SH-SY5Y (cell line): Measurements from ENCODE around the gene IL36G.

Source experiments
- GATA2 ChIP-seq: IDR thresholded peaks from 2 replicates; pipeline ENCODE4 v1.6.1; 2011; ENCODE audit warnings: mild to moderate bottlenecking, low read depth, low read length
- GATA3 ChIP-seq: IDR thresholded peaks from 2 replicates; pipeline ENCODE4 v1.6.1; 2011; ENCODE audit warnings: low read depth, mild to moderate bottlenecking, low read length, moderate library complexity

- TF ChIP-seq GATA3 (no peak), GATA2 (no peak)
Observed at GRCh38 chr2:112989611-112990010, 11.8 kb downstream of the IL36G start.
